Spleen (tissue), 11 donors: Measurements from ENCODE around the gene CSMD2. TPM values are rescaled to one million over a fixed set of nuclear protein-coding genes. Genes with fewer than 3 reads are reported as not detected.

ENCODE experiments used
- DNase-seq: peaks from one replicate; pipeline ENCODE4 v3.0.0-alpha.2; 2020
- H3K27ac ChIP-seq, 8 donors: fragments of 200-600 bp; sonication (generic) in 7 of 8; 1 replicate in 4 of 8; 2 replicates in 4 of 8; pipeline versions ENCODE4 v1.5.0 to v1.8.0; 2016 to 2021; ENCODE audit warnings: inconsistent platforms in 4 of 8, mild to moderate bottlenecking in 4 of 8, moderate library complexity in 1 of 8
- H3K27me3 ChIP-seq, 7 donors: fragments of 200-600 bp; sonication (generic) in 6 of 7; replicated peaks in 1 of 7; 1 replicate in 4 of 7; 2 replicates in 3 of 7; pipeline versions ENCODE4 v1.5.0 to v1.8.0; 2016 to 2021; ENCODE audit warnings: inconsistent platforms in 3 of 7, mild to moderate bottlenecking in 1 of 7
- H3K36me3 ChIP-seq, 6 donors: fragments of 200-600 bp; sonication (generic) in 5 of 6; 1 replicate in 4 of 6; 2 replicates in 2 of 6; pipeline versions ENCODE4 v1.5.0 to v1.8.0; 2016 to 2021; ENCODE audit warnings: inconsistent platforms in 2 of 6
- H3K4me1 ChIP-seq, 6 donors: fragments of 200-600 bp; sonication (generic) in 5 of 6; 1 replicate in 3 of 6; 2 replicates in 3 of 6; pipeline versions ENCODE4 v1.5.0 to v1.8.0; 2016 to 2021; ENCODE audit warnings: inconsistent platforms in 3 of 6
- H3K4me3 ChIP-seq, 8 donors: fragments of 200-600 bp; sonication (generic) in 7 of 8; 1 replicate in 4 of 8; 2 replicates in 4 of 8; pipeline versions ENCODE4 v1.5.0 to v1.8.0; 2016 to 2021; ENCODE audit warnings: inconsistent platforms in 4 of 8, mild to moderate bottlenecking in 4 of 8, moderate library complexity in 2 of 8
- H3K9me3 ChIP-seq, 8 donors: fragments of 200-600 bp; sonication (generic) in 7 of 8; 1 replicate in 4 of 8; 2 replicates in 4 of 8; pipeline versions ENCODE4 v1.5.0 to v1.8.0; 2016 to 2021; ENCODE audit warnings: inconsistent platforms in 4 of 8
- CTCF ChIP-seq, 11 experiments: fragments of 200-600 bp in 7 of 11; fragments of 450-650 bp in 4 of 11; sonication (generic) in 4 of 11; IDR thresholded peaks in 8 of 11; conservative IDR thresholded peaks in 3 of 11; 1 replicate in 7 of 11; 2 replicates in 4 of 11; pipeline versions ENCODE4 v1.4.0 to v1.8.0; 2016 to 2021; ENCODE audit warnings: antibody characterized with exemption in 11 of 11, inconsistent platforms in 4 of 11, mild to moderate bottlenecking in 1 of 11
- POLR2A ChIP-seq, 3 donors: fragments of 450-650 bp; IDR thresholded peaks; one replicate each; pipeline ENCODE4 v1.5.1; 2017; ENCODE audit warnings: antibody characterized with exemption in 3 of 3, mild to moderate bottlenecking in 1 of 3
- POLR2AphosphoS5 ChIP-seq, 3 donors: sonication (generic); formaldehyde crosslinking; IDR thresholded peaks; one replicate each; pipeline ENCODE4 v1.5.1; 2017; ENCODE audit warnings: antibody characterized with exemption in 3 of 3
- WGBS, 5 donors: extraction: QIAGEN DNeasy Blood & Tissue Kit in 3 of 5; methylation state at CpG; one replicate each; pipeline versions ENCODE4 v1.1.5 to v1.1.7; 2013 to 2018; 5-methylcytosine and 5-hydroxymethylcytosine counted together
- intact Hi-C: fragments of 100-400 bp; cut with DNase I; formaldehyde crosslinking; loops from one replicate; pipeline ENCODE4 v1.15.0; 2023; ENCODE audit warnings: low total_unique reads
- polyA plus RNA-seq, 3 donors: library from polyadenylated mRNA; stranded (reverse); fragments of 200-250 nt; gene quantifications; one replicate each; pipeline ENCODE4 v1.2.1, GENCODE V29; 2013
- total RNA-seq, 7 donors: library from RNA; depleted of rRNA in 3 of 7; stranded (reverse); fragments of >200 nt in 3 of 7; fragmentation: NEBNext Ultra II Directional in 4 of 7; extraction: Animal tissue kit (Norgen Biotek cat#: 25700) in 4 of 7; gene quantifications; one replicate each; pipeline versions ENCODE4 v1.1.0 to v1.2.1, GENCODE V29; 2016 to 2021
- donor health status: healthy with polysubstance abuse.
- donor health status: DM: no; HTN: no; CAD: no; lungs with moderate emphysema.
- donor health status: DM: no; HTN: no; CAD: no.
- donor health status: Bipolar disorder and iron deficiency.
- donor health status: healthy.
- donor health status: DM: no; HTN: no; CAD: no.
- donor health status: DM: yes; HTN: yes; CAD: no.

CSMD2 gene
- total and polyA plus RNA-seq, 10 donors: 0.12 to 2.7 (median 0.96) TPM

GRCh38 chr1:33815061-33815460 lies 350.0 kb downstream of the CSMD2 start:
- intact Hi-C loops: no loop called here
- 55 to 78% (median 63%) methylated on average over 4 of the region's 4 CpGs for WGBS, 5 donors
- no peak for TF ChIP-seq POLR2A (IDR thresholded peaks at IDR 0.05)
- TF ChIP-seq CTCF (IDR thresholded peaks at IDR 0.05 in 8 of 11, conservative IDR thresholded peaks at IDR 0.05 in 3 of 11): no peak
- TF ChIP-seq POLR2AphosphoS5 (IDR thresholded peaks at IDR 0.05): no peak

GRCh38 chr1:33814166-33814565 lies 350.9 kb downstream of the CSMD2 start:
- WGBS, 5 donors: 84 to 95% (median 89%) methylated on average over 2 of the region's 2 CpGs
- H3K4me1 ChIP-seq: no peaks in the 10 kb centered on the region
- H3K36me3 ChIP-seq: no peaks in the 10 kb centered on the region
- peaks cover 0 to 14% (median 8%) of the 10 kb centered on the region in 8 donors for H3K9me3 ChIP-seq
- no peak for TF ChIP-seq POLR2A (IDR thresholded peaks at IDR 0.05)
- no peak for TF ChIP-seq POLR2AphosphoS5 (IDR thresholded peaks at IDR 0.05)
- no peak for TF ChIP-seq CTCF (IDR thresholded peaks at IDR 0.05 in 8 of 11, conservative IDR thresholded peaks at IDR 0.05 in 3 of 11)
- peaks cover 0 to 41% (median 0%) of the 10 kb centered on the region in 7 donors for H3K27me3 ChIP-seq
- no peak overlapping the region for H3K4me3 ChIP-seq
- no peak for DNase-seq
- intact Hi-C loops: no loop called here
- no peak overlapping the region for H3K27ac ChIP-seq

More at GRCh38 chr1:33815061-33815460, 350.0 kb downstream of the CSMD2 start:
- Histone ChIP-seq H3K36me3 (no peaks in the 10 kb centered on the region), H3K9me3 (peaks cover 0 to 5% (median 0%) of the 10 kb centered on the region in 8 donors), H3K27me3 (peaks cover 0 to 41% (median 0%) of the 10 kb centered on the region in 7 donors), H3K27ac (no peak overlapping the region), H3K4me1 (no peaks in the 10 kb centered on the region), H3K4me3 (no peak overlapping the region)
- DNase-seq: no peak

DNA sequence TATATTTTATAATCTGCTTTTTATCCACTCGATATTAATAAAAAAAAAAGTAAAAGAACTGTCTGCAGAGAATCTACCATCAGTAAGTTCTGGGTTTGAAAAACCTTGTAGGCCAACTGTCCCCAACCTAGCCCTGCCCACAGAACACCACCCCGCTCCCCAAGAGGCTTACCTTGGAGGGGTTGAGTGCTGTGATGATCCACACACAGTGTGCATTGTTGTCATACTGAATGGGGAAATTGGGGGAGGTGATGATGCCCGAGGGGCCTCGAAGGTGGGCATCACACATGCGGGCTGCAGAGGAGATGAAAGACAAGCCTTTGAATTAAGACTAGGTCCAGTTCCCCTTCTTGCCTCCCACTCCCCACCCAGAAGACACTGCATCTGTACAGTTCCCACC lies 354.5 kb downstream of the CSMD2 start:
- Histone ChIP-seq H3K9me3 (peaks cover 4 to 40% (median 25%) of the 10 kb centered on the region in 8 donors), H3K27ac (no peak overlapping the region), H3K4me1 (no peaks in the 10 kb centered on the region), H3K4me3 (no peak overlapping the region), H3K27me3 (peaks cover 0 to 22% (median 0%) of the 10 kb centered on the region in 7 donors), H3K36me3 (no peaks in the 10 kb centered on the region)
- no peak for TF ChIP-seq POLR2A (IDR thresholded peaks at IDR 0.05)
- TF ChIP-seq CTCF (IDR thresholded peaks at IDR 0.05 in 8 of 11, conservative IDR thresholded peaks at IDR 0.05 in 3 of 11): no peak
- TF ChIP-seq POLR2AphosphoS5 (IDR thresholded peaks at IDR 0.05): no peak
- DNase-seq: no peak
- 82 to 92% (median 89%) methylated on average over 5 of the region's 5 CpGs for WGBS, 5 donors
- intact Hi-C loops: no loop called here

- Histone ChIP-seq H3K36me3 (no peaks in the 10 kb centered on the region), H3K4me1 (no peaks in the 10 kb centered on the region), H3K4me3 (no peak overlapping the region), H3K9me3 (peaks cover 4 to 40% (median 25%) of the 10 kb centered on the region in 8 donors), H3K27ac (no peak overlapping the region), H3K27me3 (peaks cover 0 to 8% (median 0%) of the 10 kb centered on the region in 7 donors)
- 81 to 90% (median 85%) methylated on average over 3 of the region's 3 CpGs for WGBS, 5 donors
- TF ChIP-seq POLR2AphosphoS5 (IDR thresholded peaks at IDR 0.05): no peak
- intact Hi-C loops: no loop called here
- no peak for DNase-seq
Measured at GRCh38 chr1:33805988-33806387, 359.0 kb downstream of the CSMD2 start.

DNA sequence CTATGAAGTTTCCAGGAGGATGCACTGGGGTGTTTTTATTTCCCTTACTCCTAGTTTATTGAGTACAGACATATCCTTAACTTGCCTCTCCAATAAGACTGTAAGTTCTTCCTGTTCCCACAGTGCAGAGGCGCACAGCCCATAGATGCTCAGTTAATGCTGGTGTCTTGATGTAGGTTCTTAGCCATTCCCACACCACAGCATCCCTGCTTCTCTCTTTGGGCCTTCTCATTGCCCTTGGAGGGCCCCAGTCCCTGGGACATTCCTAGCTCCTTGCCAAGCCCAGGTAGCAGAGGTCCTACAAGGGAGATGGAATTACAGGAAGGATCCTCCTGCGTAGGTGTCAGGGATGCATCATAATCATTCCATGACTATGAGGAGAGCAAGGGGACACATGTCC lies 362.8 kb downstream of the CSMD2 start:
- Histone ChIP-seq H3K4me1 (no peaks in the 10 kb centered on the region), H3K27ac (no peak overlapping the region), H3K9me3 (peaks cover 0 to 21% (median 9%) of the 10 kb centered on the region in 8 donors), H3K4me3 (no peak overlapping the region), H3K27me3 (peaks cover 0 to 8% (median 0%) of the 10 kb centered on the region in 7 donors), H3K36me3 (no peaks in the 10 kb centered on the region)
- 88 to 100% (median 89%) methylated on average over 2 of the region's 2 CpGs for WGBS, 5 donors
- no peak for DNase-seq
- intact Hi-C loops: no loop called here
- no peak for TF ChIP-seq POLR2AphosphoS5 (IDR thresholded peaks at IDR 0.05)
